Trophoblast cell (in vitro differentiated cells and primary cell): Measurements from ENCODE around the gene HIKESHI.

Source experiments
- DNase-seq, 2 donors: peaks; one replicate each; pipeline ENCODE4 v3.0.0-alpha.2; 2016
- H2AFZ ChIP-seq: 2 replicates; pipeline ENCODE4 v1.6.1; 2013; ENCODE audit warnings: low read length, moderate library complexity, mild to moderate bottlenecking; ENCODE audit not compliant: insufficient read depth, poor library complexity
- H2AK5ac ChIP-seq: 2 replicates; pipeline ENCODE4 v1.6.1; 2013; ENCODE audit warnings: mild to moderate bottlenecking, low read length
- H2BK120ac ChIP-seq: 2 replicates; pipeline ENCODE4 v1.6.1; 2013; ENCODE audit warnings: low read length, mild to moderate bottlenecking, moderate library complexity; ENCODE audit not compliant: insufficient read depth, poor library complexity
- H2BK12ac ChIP-seq: 2 replicates; pipeline ENCODE4 v1.6.1; 2013; ENCODE audit warnings: mild to moderate bottlenecking, low read length, moderate library complexity
- H2BK5ac ChIP-seq: 2 replicates; pipeline ENCODE4 v1.6.1; 2013; ENCODE audit warnings: low read length, low read depth, moderate library complexity, mild to moderate bottlenecking; ENCODE audit not compliant: poor library complexity
- H3K14ac ChIP-seq: 2 replicates; pipeline ENCODE4 v1.6.1; 2013; ENCODE audit warnings: mild to moderate bottlenecking, low read length
- H3K18ac ChIP-seq: 2 replicates; pipeline ENCODE4 v1.6.1; 2013; ENCODE audit warnings: mild to moderate bottlenecking, low read length
- H3K23ac ChIP-seq: 2 replicates; pipeline ENCODE4 v1.6.1; 2013; ENCODE audit warnings: low read length
- H3K27ac ChIP-seq: 2 replicates; pipeline ENCODE4 v1.5.1; 2013; ENCODE audit warnings: low read depth, mild to moderate bottlenecking, inconsistent platforms, low read length, moderate library complexity
- H3K27me3 ChIP-seq: 2 replicates; pipeline ENCODE4 v1.6.1; 2013; ENCODE audit warnings: inconsistent platforms, mild to moderate bottlenecking, low read length, moderate library complexity; ENCODE audit not compliant: insufficient read depth
- H3K36me3 ChIP-seq, 2 experiments: 1 replicate in 1 of 2; 2 replicates in 1 of 2; pipeline ENCODE4 v1.6.1; 2013; ENCODE audit warnings: low read length in 2 of 2, mild to moderate bottlenecking in 2 of 2, moderate library complexity in 1 of 2; ENCODE audit not compliant: insufficient read depth in 2 of 2, control insufficient read depth in 1 of 2
- H3K4ac ChIP-seq: 2 replicates; pipeline ENCODE4 v1.6.1; 2013; ENCODE audit warnings: low read depth, mild to moderate bottlenecking, low read length, moderate library complexity
- H3K4me1 ChIP-seq, 2 experiments: 1 replicate in 1 of 2; 2 replicates in 1 of 2; pipeline ENCODE4 v1.6.1; 2013; ENCODE audit warnings: low read length in 2 of 2, mild to moderate bottlenecking in 2 of 2, moderate library complexity in 1 of 2; ENCODE audit not compliant: insufficient read depth in 2 of 2, control insufficient read depth in 1 of 2
- H3K4me2 ChIP-seq: 2 replicates; pipeline ENCODE4 v1.6.1; 2013; ENCODE audit warnings: inconsistent platforms, mild to moderate bottlenecking, low read length, moderate library complexity
- H3K4me3 ChIP-seq: 2 replicates; pipeline ENCODE4 v1.5.1; 2013; ENCODE audit warnings: mild to moderate bottlenecking, low read depth, low read length, inconsistent platforms
- H3K79me1 ChIP-seq: one replicate; pipeline ENCODE4 v1.6.1; 2013; ENCODE audit warnings: low read length
- H3K79me2 ChIP-seq: 2 replicates; pipeline ENCODE4 v1.6.1; 2013; ENCODE audit warnings: low read length, mild to moderate bottlenecking; ENCODE audit not compliant: control insufficient read depth, insufficient read depth, poor library complexity
- H3K9ac ChIP-seq: 2 replicates; pipeline ENCODE4 v1.6.1; 2013; ENCODE audit warnings: mild to moderate bottlenecking, low read length
- H3K9me3 ChIP-seq: 2 replicates; pipeline ENCODE4 v1.6.1; 2013; ENCODE audit warnings: low read depth, mild to moderate bottlenecking, control low read depth, inconsistent platforms, low read length; ENCODE audit not compliant: insufficient read depth
- H4K12ac ChIP-seq: 2 replicates; pipeline ENCODE4 v1.6.1; 2013; ENCODE audit warnings: low read depth, mild to moderate bottlenecking, low read length, moderate library complexity
- H4K8ac ChIP-seq: 2 replicates; pipeline ENCODE4 v1.6.1; 2013; ENCODE audit warnings: low read depth, mild to moderate bottlenecking, low read length, moderate library complexity
- H4K91ac ChIP-seq: one replicate; pipeline ENCODE4 v1.6.1; 2013; ENCODE audit warnings: low read depth, mild to moderate bottlenecking, low read length, moderate library complexity
- WGBS: extraction: QIAGEN DNeasy Blood & Tissue Kit; methylation state at CpG from one replicate; pipeline ENCODE4 v1.1.7; 2013; ENCODE audit warnings: missing lambda C conversion rate; ENCODE audit not compliant: insufficient read length, insufficient coverage; ENCODE audit errors: extremely low coverage; 5-methylcytosine and 5-hydroxymethylcytosine counted together

HIKESHI gene

DNA sequence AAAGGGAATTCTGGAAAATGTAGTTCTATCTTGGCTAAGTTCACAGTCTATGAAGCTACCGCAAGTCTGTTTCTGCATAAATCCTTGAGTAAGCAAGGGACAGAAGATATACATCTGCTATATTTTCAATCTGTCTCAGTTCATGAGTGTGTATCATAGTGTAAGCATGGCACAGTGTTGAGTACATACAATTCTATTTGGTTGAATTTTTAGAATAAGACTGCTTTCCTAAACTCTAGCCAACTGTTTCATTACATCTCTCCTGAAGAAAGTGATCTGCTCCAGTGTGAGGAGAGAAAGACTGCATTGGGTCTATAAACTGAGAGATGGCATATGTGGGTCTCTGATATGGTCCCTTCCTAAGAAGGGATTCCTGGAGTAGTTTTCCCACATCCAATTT, 70.0 kb downstream of the HIKESHI start:
- no peak overlapping the region for H4K8ac ChIP-seq
- peaks cover 6% of the 10 kb centered on the region for H3K79me1 ChIP-seq
- no peak overlapping the region for H2BK12ac ChIP-seq
- no peak overlapping the region for H3K14ac ChIP-seq
- no peak overlapping the region for H4K91ac ChIP-seq
- H3K27me3 ChIP-seq = no peaks in the 10 kb centered on the region
- H2AFZ ChIP-seq = no peak overlapping the region
- peaks cover 3 to 6% of the 10 kb centered on the region in 2 experiments for H3K4me1 ChIP-seq
- H3K18ac ChIP-seq = no peak overlapping the region
- no peaks in the 10 kb centered on the region for H3K36me3 ChIP-seq
- H3K23ac ChIP-seq = no peak overlapping the region
- no CpG with 5 or more reads among the region's 1 CpG for WGBS
- H2BK5ac ChIP-seq = no peak overlapping the region
- no peak overlapping the region for H3K9ac ChIP-seq
- no peak overlapping the region for H3K4me2 ChIP-seq
- no peak for DNase-seq
- H3K4ac ChIP-seq = no peak overlapping the region
- H3K79me2 ChIP-seq = no peaks in the 10 kb centered on the region
- H4K12ac ChIP-seq = no peak overlapping the region
- H3K9me3 ChIP-seq = no peaks in the 10 kb centered on the region
- no peak overlapping the region for H3K4me3 ChIP-seq
- H2BK120ac ChIP-seq = no peak overlapping the region
- H3K27ac ChIP-seq = no peak overlapping the region
- no peak overlapping the region for H2AK5ac ChIP-seq

DNA sequence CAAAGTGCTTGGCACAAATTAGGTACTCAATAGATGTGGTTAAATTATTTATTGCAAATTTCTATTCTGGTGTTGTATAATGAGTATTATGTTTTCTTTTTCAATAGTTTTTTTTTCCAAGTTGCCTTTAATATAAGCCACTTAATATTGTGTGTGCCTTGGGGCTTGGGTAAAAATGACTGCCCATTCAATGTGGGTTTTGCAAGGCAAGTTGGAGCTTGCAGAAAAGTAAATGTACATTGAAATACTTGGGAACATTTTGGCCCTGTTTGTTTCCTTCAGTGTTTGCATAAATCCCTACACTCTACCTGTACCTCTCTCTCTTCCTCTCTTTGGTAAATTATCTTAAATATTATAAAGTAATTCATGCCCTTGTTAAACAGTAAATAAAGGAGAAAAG, 70.5 kb downstream of the HIKESHI start:
- H2BK120ac ChIP-seq = no peak overlapping the region
- H3K27ac ChIP-seq = no peak overlapping the region
- H3K4me1 ChIP-seq = peaks cover 3 to 6% of the 10 kb centered on the region in 2 experiments
- H3K23ac ChIP-seq = no peak overlapping the region
- H3K9ac ChIP-seq = no peak overlapping the region
- no peak overlapping the region for H2BK12ac ChIP-seq
- H4K8ac ChIP-seq = no peak overlapping the region
- H2AK5ac ChIP-seq = no peak overlapping the region
- H3K14ac ChIP-seq = no peak overlapping the region
- no peaks in the 10 kb centered on the region for H3K36me3 ChIP-seq
- no peaks in the 10 kb centered on the region for H3K27me3 ChIP-seq
- no peak overlapping the region for H2AFZ ChIP-seq
- no peak for DNase-seq
- H3K9me3 ChIP-seq = no peaks in the 10 kb centered on the region
- no peak overlapping the region for H4K12ac ChIP-seq
- H3K4me3 ChIP-seq = no peak overlapping the region
- H3K79me2 ChIP-seq = no peaks in the 10 kb centered on the region
- H3K4me2 ChIP-seq = no peak overlapping the region
- peaks cover 6% of the 10 kb centered on the region for H3K79me1 ChIP-seq
- H3K18ac ChIP-seq = no peak overlapping the region
- H3K4ac ChIP-seq = no peak overlapping the region
- no peak overlapping the region for H2BK5ac ChIP-seq
- H4K91ac ChIP-seq = no peak overlapping the region

DNA sequence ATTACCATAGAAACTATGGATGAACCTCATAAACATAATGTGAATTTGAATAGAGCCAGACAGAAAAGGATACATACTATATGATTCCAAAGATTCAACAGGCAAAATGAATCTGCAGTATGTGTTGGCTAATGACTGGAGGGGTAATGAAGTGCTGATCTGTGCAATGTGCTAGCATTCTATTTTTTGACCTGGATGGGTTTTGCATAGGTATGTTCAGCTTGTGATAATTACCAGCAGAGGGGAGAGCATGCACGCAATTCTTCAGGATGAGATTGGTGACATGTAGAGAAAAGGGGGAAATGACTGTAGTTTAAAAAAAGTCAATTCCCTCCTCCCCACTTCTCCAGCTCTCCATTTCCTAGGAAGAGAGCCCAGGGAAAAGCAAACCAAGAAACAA, 72.0 kb downstream of the HIKESHI start:
- H3K4ac ChIP-seq = no peak overlapping the region
- no peak overlapping the region for H2BK12ac ChIP-seq
- no peak overlapping the region for H3K4me3 ChIP-seq
- H3K79me1 ChIP-seq = peaks cover 6% of the 10 kb centered on the region
- no peak overlapping the region for H4K8ac ChIP-seq
- H2AK5ac ChIP-seq = no peak overlapping the region
- H3K4me1 ChIP-seq = peaks cover 3 to 6% of the 10 kb centered on the region in 2 experiments
- H2AFZ ChIP-seq = no peak overlapping the region
- no peak overlapping the region for H3K14ac ChIP-seq
- no peaks in the 10 kb centered on the region for H3K79me2 ChIP-seq
- no peak overlapping the region for H4K91ac ChIP-seq
- no peak for DNase-seq
- no peaks in the 10 kb centered on the region for H3K36me3 ChIP-seq
- no peak overlapping the region for H3K23ac ChIP-seq
- no peak overlapping the region for H3K27ac ChIP-seq
- no peak overlapping the region for H4K12ac ChIP-seq
- H2BK120ac ChIP-seq = no peak overlapping the region
- no peak overlapping the region for H2BK5ac ChIP-seq
- H3K9ac ChIP-seq = no peak overlapping the region
- peak overlapping the region; percentile 46 for H3K4me2 ChIP-seq
- H3K9me3 ChIP-seq = no peaks in the 10 kb centered on the region
- H3K18ac ChIP-seq = no peak overlapping the region
- WGBS = no CpG with 5 or more reads among the region's 1 CpG
- no peaks in the 10 kb centered on the region for H3K27me3 ChIP-seq

DNA sequence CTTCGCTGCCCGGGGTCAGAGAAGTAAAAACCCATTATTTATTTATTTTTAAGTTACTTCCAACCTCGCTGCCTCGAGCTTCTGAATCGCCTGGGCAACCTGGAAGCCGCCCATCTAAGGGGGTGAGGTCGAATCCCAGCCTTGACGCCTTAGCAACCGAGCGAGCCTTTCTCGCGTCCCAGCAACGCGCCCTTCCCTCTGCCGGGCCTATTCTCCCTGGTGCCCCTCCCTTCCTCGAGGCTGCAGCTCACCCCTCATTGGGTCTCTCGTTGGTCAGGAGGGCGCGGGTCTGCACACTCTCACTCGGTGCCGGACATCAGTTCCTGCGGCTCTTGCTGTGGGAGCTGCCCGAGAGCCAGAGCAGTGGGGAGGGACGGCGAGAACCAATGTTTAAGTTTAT, 72.5 kb downstream of the HIKESHI start, which contains the start of gene CCDC81:
CCDC81 (plus strand) TSS at position 302 of the 400 bp plus-strand sequence. CDS start 277 bp downstream, outside the sequence.
- Histone ChIP-seq H3K79me2 (no peaks in the 10 kb centered on the region), H3K4me1 (peaks cover 3 to 6% of the 10 kb centered on the region in 2 experiments), H3K4me3 (peak within 1 kb of the TSS; percentile 1)

More for the DNA sequence above, 72.5 kb downstream of the HIKESHI start, which contains the start of gene CCDC81:
- no peak within 1 kb of the TSS for H2BK5ac ChIP-seq
- H4K91ac ChIP-seq = no peak within 1 kb of the TSS
- H3K9ac ChIP-seq = no peak within 1 kb of the TSS
- no peak within 1 kb of the TSS for H3K14ac ChIP-seq
- peak within 1 kb of the TSS; percentile 26 for H4K12ac ChIP-seq
- peaks cover 6% of the 10 kb centered on the region for H3K79me1 ChIP-seq
- H2BK120ac ChIP-seq = no peak within 1 kb of the TSS
- peak within 1 kb of the TSS; percentile 46 for H3K4me2 ChIP-seq
- no peak within 1 kb of the TSS for H2BK12ac ChIP-seq
- peak within 1 kb of the TSS; percentile 60 for H2AFZ ChIP-seq
- H3K9me3 ChIP-seq = no peaks in the 10 kb centered on the region
- no peaks in the 10 kb centered on the region for H3K27me3 ChIP-seq
- no peak for DNase-seq
- WGBS = no CpG with 5 or more reads among the region's 25 CpGs
- no peak within 1 kb of the TSS for H3K4ac ChIP-seq
- H3K36me3 ChIP-seq = no peaks in the 10 kb centered on the region
- H3K27ac ChIP-seq = no peak within 1 kb of the TSS
- H3K23ac ChIP-seq = no peak within 1 kb of the TSS
- peak within 1 kb of the TSS; percentile 43 for H4K8ac ChIP-seq
- no peak within 1 kb of the TSS for H2AK5ac ChIP-seq
- no peak within 1 kb of the TSS for H3K18ac ChIP-seq
